SK-N-SH (cell line): ENCODE data around the gene MVB12B. TPM values are rescaled to one million over a fixed set of nuclear protein-coding genes. Genes with fewer than 3 reads are reported as not detected.

Experiments used
- CTCF ChIA-PET: fragments of 300-600, 350-600 bp; formaldehyde crosslinking; extraction: SDS; loops from one replicate; lab custom pipeline; 2021; lab: Yijun Ruan, JAX
- POLR2A ChIA-PET: fragments of 350-600 bp; sonication (Branson Sonifier 250); formaldehyde crosslinking; extraction: SDS; loops from one replicate; lab custom pipeline; 2020; ENCODE audit warnings: antibody characterized with exemption, inconsistent platforms; lab: Yijun Ruan, JAX
- DNase-seq: peaks from one replicate; pipeline ENCODE4 v3.0.0; 2012
- H2AFZ ChIP-seq: fragments of 200-600 bp; sonication (generic); 2 replicates; pipeline ENCODE4 v1.8.1; 2016; ENCODE audit warnings: antibody characterized with exemption, mild to moderate bottlenecking, low read depth
- H3F3A ChIP-seq: fragments of 200-600 bp; sonication (generic); replicated peaks from 2 replicates; pipeline ENCODE3; 2016; ENCODE audit warnings: antibody characterized with exemption, mild to moderate bottlenecking; ENCODE audit not compliant: insufficient read depth
- H3K27ac ChIP-seq, 2 experiments: fragments of 200-500 bp in 1 of 2; fragments of 200-600 bp in 1 of 2; sonication (Bioruptor generic) in 1 of 2; sonication (generic), shearing (Covaris generic) in 1 of 2; 2 replicates each; pipeline versions ENCODE4 v1.5.1 to v1.6.1; 2014 to 2016; ENCODE audit warnings: low read depth in 2 of 2, inconsistent platforms in 1 of 2, low read length in 1 of 2, mild to moderate bottlenecking in 1 of 2, mixed read lengths in 1 of 2
- H3K27me3 ChIP-seq: fragments of 200-600 bp; sonication (generic), shearing (Covaris generic); 2 replicates; pipeline ENCODE4 v1.6.1; 2016; ENCODE audit warnings: mixed run types; ENCODE audit not compliant: insufficient read depth
- H3K36me3 ChIP-seq, 2 experiments: fragments of 200-500 bp in 1 of 2; fragments of 200-600 bp in 1 of 2; sonication (Bioruptor generic) in 1 of 2; sonication (generic) in 1 of 2; replicated peaks in 1 of 2; 2 replicates each; pipeline versions ENCODE3 to v1.5.1; 2014 to 2016; ENCODE audit warnings: low read length in 1 of 2, mild to moderate bottlenecking in 1 of 2; ENCODE audit not compliant: insufficient read depth in 2 of 2, control insufficient read depth in 1 of 2
- H3K4me1 ChIP-seq, 2 experiments: fragments of 200-500 bp in 1 of 2; fragments of 200-600 bp in 1 of 2; sonication (Bioruptor generic) in 1 of 2; sonication (generic), shearing (Covaris generic) in 1 of 2; 2 replicates each; pipeline versions ENCODE4 v1.5.1 to v1.6.1; 2014 to 2016; ENCODE audit warnings: low read depth in 1 of 2, low read length in 1 of 2, mixed run types in 1 of 2; ENCODE audit not compliant: insufficient read depth in 2 of 2, control insufficient read depth in 1 of 2
- H3K4me2 ChIP-seq: fragments of 200-600 bp; sonication (generic), shearing (Covaris generic); 2 replicates; pipeline ENCODE4 v1.6.1; 2017; ENCODE audit warnings: mixed run types
- H3K4me3 ChIP-seq, 2 experiments: fragments of 200-500 bp in 1 of 2; fragments of 200-600 bp in 1 of 2; sonication (Bioruptor generic) in 1 of 2; sonication (generic), shearing (Covaris generic) in 1 of 2; 2 replicates each; pipeline versions ENCODE4 v1.5.1 to v1.8.1; 2014 to 2016; ENCODE audit warnings: low read depth in 2 of 2, inconsistent platforms in 1 of 2, low read length in 1 of 2, mild to moderate bottlenecking in 1 of 2, mixed read lengths in 1 of 2, moderate library complexity in 1 of 2
- H3K79me2 ChIP-seq: fragments of 200-600 bp; sonication (generic); 2 replicates; pipeline ENCODE4 v1.8.1; 2017; ENCODE audit warnings: mild to moderate bottlenecking; ENCODE audit not compliant: insufficient read depth
- H3K9ac ChIP-seq: fragments of 200-600 bp; sonication (generic); 2 replicates; pipeline ENCODE4 v1.6.1; 2017; ENCODE audit warnings: mixed run types
- H3K9me2 ChIP-seq: fragments of 200-600 bp; sonication (generic); 2 replicates; pipeline ENCODE4 v1.6.1; 2017; ENCODE audit warnings: mixed run types
- H3K9me3 ChIP-seq: fragments of 200-600 bp; sonication (generic); 2 replicates; pipeline ENCODE4 v1.6.1; 2017; ENCODE audit warnings: mixed run types, mild to moderate bottlenecking, moderate library complexity
- H4K20me1 ChIP-seq: fragments of 200-600 bp; sonication (generic); 2 replicates; pipeline ENCODE4 v1.6.1; 2017; ENCODE audit warnings: mild to moderate bottlenecking, mixed run types; ENCODE audit not compliant: insufficient read depth
- ELF1 ChIP-seq: IDR thresholded peaks from 2 replicates; pipeline ENCODE4 v1.4.0; 2012
- EZH2phosphoT487 ChIP-seq: fragments of 200-600 bp; sonication (generic); IDR thresholded peaks from 2 replicates; pipeline ENCODE4 v1.6.1; 2017; ENCODE audit warnings: low read depth, mixed run types, mild to moderate bottlenecking, antibody characterized with exemption, moderate library complexity, borderline replicate concordance
- FOXJ3 ChIP-seq: sonication (generic); formaldehyde crosslinking; IDR thresholded peaks from 2 replicates; pipeline ENCODE4 v1.5.1; 2020; ENCODE audit warnings: mild to moderate bottlenecking, missing genetic modification reagents
- FOXM1 ChIP-seq: IDR thresholded peaks from 2 replicates; pipeline ENCODE4 v1.4.0; 2012; ENCODE audit warnings: low read depth, mild to moderate bottlenecking
- GABPA ChIP-seq: IDR thresholded peaks from 2 replicates; pipeline ENCODE4 v1.4.0; 2012; ENCODE audit warnings: low read depth, mild to moderate bottlenecking
- GATA2 ChIP-seq: sonication (generic); formaldehyde crosslinking; IDR thresholded peaks from 2 replicates; pipeline ENCODE4 v1.5.0; 2020; ENCODE audit warnings: mild to moderate bottlenecking, missing genetic modification reagents
- IRF3 ChIP-seq: fragments of 150-350 bp; IDR thresholded peaks from 2 replicates; pipeline ENCODE4 v1.6.1; 2016; ENCODE audit warnings: mild to moderate bottlenecking, low read depth, low read length
- JUND ChIP-seq: IDR thresholded peaks from 2 replicates; pipeline ENCODE4 v1.4.0; 2012
- NFIC ChIP-seq: IDR thresholded peaks from 2 replicates; pipeline ENCODE4 v1.4.0; 2012; ENCODE audit warnings: borderline replicate concordance
- NRF1 ChIP-seq: IDR thresholded peaks from 2 replicates; pipeline ENCODE4 v1.6.1; 2012; ENCODE audit warnings: low read depth, mild to moderate bottlenecking, low read length
- PBX3 ChIP-seq: IDR thresholded peaks from 2 replicates; pipeline ENCODE4; 2012
- RCOR1 ChIP-seq: fragments of 150-350 bp; IDR thresholded peaks from 2 replicates; pipeline ENCODE4 v1.6.1; 2017; ENCODE audit warnings: antibody characterized with exemption, low read length
- REST ChIP-seq: IDR thresholded peaks from 2 replicates; pipeline ENCODE4 v1.6.1; 2012; ENCODE audit warnings: mild to moderate bottlenecking, low read depth, low read length, moderate library complexity
- RFX5 ChIP-seq: IDR thresholded peaks from 2 replicates; pipeline ENCODE4 v1.6.1; 2012; ENCODE audit warnings: mild to moderate bottlenecking, improper control_type of control experiment, low read length
- RXRA ChIP-seq: IDR thresholded peaks from 2 replicates; pipeline ENCODE4 v1.4.0; 2012; ENCODE audit warnings: low read depth, mild to moderate bottlenecking, borderline replicate concordance
- SIN3A ChIP-seq: IDR thresholded peaks from 2 replicates; pipeline ENCODE4 v1.6.1; 2012; ENCODE audit warnings: low read depth, mild to moderate bottlenecking, low read length, moderate library complexity, borderline replicate concordance
- SMC3 ChIP-seq: IDR thresholded peaks from 2 replicates; pipeline ENCODE4 v1.6.1; 2012; ENCODE audit warnings: low read depth, low read length, improper control_type of control experiment
- TCF12 ChIP-seq: IDR thresholded peaks from 2 replicates; pipeline ENCODE4 v1.4.0; 2012
- YY1 ChIP-seq: IDR thresholded peaks from 2 replicates; pipeline ENCODE4 v1.4.0; 2012; ENCODE audit warnings: low read depth, mild to moderate bottlenecking
- ZBTB33 ChIP-seq: IDR thresholded peaks from 2 replicates; pipeline ENCODE4 v1.4.0; 2012; ENCODE audit warnings: low read depth, borderline replicate concordance
- WGBS: methylation state at CpG from one replicate; pipeline ENCODE4 v1.1.6; 2017; ENCODE audit warnings: low lambda C conversion rate; 5-methylcytosine and 5-hydroxymethylcytosine counted together
- polyA plus RNA-seq, 3 experiments: library from polyadenylated mRNA; depleted of rRNA; stranded (reverse); fragments of >200 nt; gene quantifications; 2 replicates each; pipeline ENCODE4 v1.2.3, GENCODE V29; 2012

The MVB12B gene
- polyA plus RNA-seq, 1 of the 3 experiments (the other 2 are of a cell fraction) = 5.1 TPM

- H3K9me2 ChIP-seq = no peaks in the 10 kb centered on the region
- H2AFZ ChIP-seq = no peak overlapping the region
- no peak for TF ChIP-seq SMC3
- TF ChIP-seq YY1 = no peak
- TF ChIP-seq RCOR1 = no peak
- TF ChIP-seq RFX5 = no peak
- no peak for TF ChIP-seq GABPA
- no peak for TF ChIP-seq RXRA
- TF ChIP-seq NRF1 = no peak
- no peak for TF ChIP-seq GATA2 (CRISPR knock-in tag)
- no peak for TF ChIP-seq EZH2phosphoT487
- no peak for TF ChIP-seq FOXJ3 (CRISPR knock-in tag)
- TF ChIP-seq JUND = no peak
- no peak for TF ChIP-seq NFIC
- no peak for TF ChIP-seq FOXM1
- no peak for TF ChIP-seq SIN3A
- TF ChIP-seq, all 33 proteins: peak for 0
- no peak overlapping the region for H3K9ac ChIP-seq
- H3K36me3 ChIP-seq = no peaks in the 10 kb centered on the region
- CTCF ChIA-PET = interaction anchor here (1.1 to 2.2 kb wide), 3 partner anchors 40 to 107 kb away, joined by 3 to 10 read pairs (median 5); no protein-coding TSS in a partner anchor
- no peak overlapping the region for H3K4me3 ChIP-seq
- H3K27ac ChIP-seq = no peak overlapping the region
- no peaks in the 10 kb centered on the region for H3K9me3 ChIP-seq
- no peak for DNase-seq
- peaks cover 0 to 17% of the 10 kb centered on the region in 2 experiments; a peak in 1 of 4 replicates for H3K4me1 ChIP-seq
- no peak overlapping the region for H3K4me2 ChIP-seq
- H4K20me1 ChIP-seq = no peaks in the 10 kb centered on the region
- 100% methylated on average over 4 of the region's 6 CpGs for WGBS
- no peaks in the 10 kb centered on the region for H3K79me2 ChIP-seq
- POLR2A ChIA-PET = interaction anchor here (0.6 kb wide), 2 partner anchors 123 to 138 kb away, joined by 3 read pairs; no protein-coding TSS in a partner anchor
- H3F3A ChIP-seq = no peaks in the 10 kb centered on the region
- H3K27me3 ChIP-seq = no peaks in the 10 kb centered on the region
These were observed 124.8 kb downstream of the MVB12B start for GRCh38 chr9:126451316-126451885.

GRCh38 chr9:126452106-126452505 lies 125.5 kb downstream of the MVB12B start:
- no peaks in the 10 kb centered on the region for H3K79me2 ChIP-seq
- H3K9me3 ChIP-seq = no peaks in the 10 kb centered on the region
- no peak overlapping the region for H3K4me2 ChIP-seq
- no peak overlapping the region for H3K4me3 ChIP-seq
- peaks cover 0 to 17% of the 10 kb centered on the region in 2 experiments; a peak in 1 of 4 replicates for H3K4me1 ChIP-seq
- H3K27ac ChIP-seq = no peak overlapping the region
- POLR2A ChIA-PET = interaction anchor here (0.6 kb wide), 2 partner anchors 122 to 138 kb away, joined by 3 read pairs; no protein-coding TSS in a partner anchor
- H3K9ac ChIP-seq = no peak overlapping the region
- H2AFZ ChIP-seq = no peak overlapping the region
- WGBS = 98% methylated on average over 6 of the region's 12 CpGs
- no peaks in the 10 kb centered on the region for H4K20me1 ChIP-seq
- no peaks in the 10 kb centered on the region for H3K9me2 ChIP-seq
- DNase-seq = no peak
- H3K36me3 ChIP-seq = no peaks in the 10 kb centered on the region
- H3F3A ChIP-seq = no peaks in the 10 kb centered on the region
- no peaks in the 10 kb centered on the region for H3K27me3 ChIP-seq
- CTCF ChIA-PET = interaction anchor here (0.6 to 1.2 kb wide), 3 partner anchors 25 to 106 kb away, joined by 3 to 5 read pairs (median 3); no protein-coding TSS in a partner anchor
- TF ChIP-seq PBX3 (no peak), REST (no peak), GATA2 (CRISPR knock-in tag) (no peak), ELF1 (no peak), FOXM1 (no peak), RXRA (no peak), ZBTB33 (no peak), IRF3 (no peak), TCF12 (no peak)
